GM21723 (cell line): ENCODE results near the gene CENPL.
A peak's percentile ranks its signal among the peaks of the same experiment; 100 is the strongest.
"Not testable (repeated sequence)": the region's sequence is repeated elsewhere in the genome, so short reads cannot be mapped to it uniquely, and the experiment has no call there.

ENCODE experiments used
- ATAC-seq: cut with Tn5 transposase; IDR thresholded peaks from one replicate; pipeline ENCODE4 v1.9.1; 2021; ENCODE audit warnings: mild to moderate bottlenecking, moderate library complexity; ENCODE audit not compliant: unreplicated experiment

CENPL gene, protein sequence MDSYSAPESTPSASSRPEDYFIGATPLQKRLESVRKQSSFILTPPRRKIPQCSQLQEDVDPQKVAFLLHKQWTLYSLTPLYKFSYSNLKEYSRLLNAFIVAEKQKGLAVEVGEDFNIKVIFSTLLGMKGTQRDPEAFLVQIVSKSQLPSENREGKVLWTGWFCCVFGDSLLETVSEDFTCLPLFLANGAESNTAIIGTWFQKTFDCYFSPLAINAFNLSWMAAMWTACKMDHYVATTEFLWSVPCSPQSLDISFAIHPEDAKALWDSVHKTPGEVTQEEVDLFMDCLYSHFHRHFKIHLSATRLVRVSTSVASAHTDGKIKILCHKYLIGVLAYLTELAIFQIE

DNA sequence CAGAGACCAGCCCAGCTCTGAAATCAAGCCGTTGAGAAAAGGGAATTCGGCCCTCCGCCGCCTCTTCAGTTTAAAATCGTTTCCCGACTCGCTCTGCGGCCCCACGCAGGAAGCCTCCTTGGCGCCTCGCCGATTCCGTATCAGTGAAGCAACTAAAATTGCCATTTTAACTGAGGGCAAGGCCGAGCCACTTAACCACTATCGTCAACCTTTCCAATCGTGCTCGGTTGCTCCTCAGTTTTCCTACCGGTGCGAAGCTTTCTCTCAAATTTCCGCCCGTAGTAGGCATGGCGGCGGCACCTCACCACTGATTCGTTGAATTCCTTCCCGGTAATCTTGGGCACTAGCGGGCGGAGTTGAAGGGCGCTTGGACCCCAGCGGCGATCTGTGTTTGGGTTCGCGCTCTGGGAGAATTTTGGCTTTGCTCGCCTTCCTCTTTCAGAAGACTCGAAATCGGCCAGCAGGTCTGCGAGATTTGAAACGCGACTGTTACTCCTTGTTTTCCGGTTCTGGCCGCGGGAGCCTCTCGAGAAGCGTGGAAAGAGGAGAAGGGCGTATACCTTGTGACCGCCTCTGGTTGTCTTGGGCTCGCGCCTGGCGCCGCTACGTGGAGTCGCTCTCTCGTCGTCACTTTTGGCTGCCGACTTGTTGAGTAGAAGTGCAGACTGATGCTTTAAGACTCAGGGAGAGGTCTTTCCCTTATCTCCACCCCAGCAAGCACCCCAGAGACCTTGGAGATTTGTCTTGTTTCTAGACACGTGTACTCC lies at the start of gene CENPL, which contains the start of gene DARS2:
Gene CENPL (minus strand): TSS at position 569 of the 767 bp plus-strand sequence. CDS start 13,584 bp downstream, outside the sequence.
Gene DARS2 (plus strand): TSS at position 359 of the 767 bp plus-strand sequence. CDS start 557 bp downstream, outside the sequence.
- peak; percentile 89 for ATAC-seq

DNA sequence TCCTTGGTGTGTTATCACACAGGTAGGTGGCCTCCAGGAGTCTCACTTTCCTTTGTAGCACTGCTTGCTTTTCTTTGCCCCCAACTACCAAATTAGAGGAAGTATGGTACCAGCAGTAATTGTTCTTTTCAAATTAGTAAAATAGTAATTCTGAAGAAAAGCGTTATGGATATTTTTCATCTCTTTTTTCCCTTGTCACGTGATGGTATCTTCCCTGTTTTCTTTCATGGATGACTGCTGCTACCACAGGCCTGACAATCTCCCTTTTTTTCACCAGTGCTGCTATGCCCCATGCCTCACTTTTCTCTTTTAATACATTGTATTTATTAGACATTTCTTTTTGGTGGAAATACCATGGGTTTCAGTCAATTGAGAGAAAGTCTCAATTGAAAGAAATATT lies 46.8 kb upstream of the CENPL start:
- ATAC-seq, result no peak

DNA sequence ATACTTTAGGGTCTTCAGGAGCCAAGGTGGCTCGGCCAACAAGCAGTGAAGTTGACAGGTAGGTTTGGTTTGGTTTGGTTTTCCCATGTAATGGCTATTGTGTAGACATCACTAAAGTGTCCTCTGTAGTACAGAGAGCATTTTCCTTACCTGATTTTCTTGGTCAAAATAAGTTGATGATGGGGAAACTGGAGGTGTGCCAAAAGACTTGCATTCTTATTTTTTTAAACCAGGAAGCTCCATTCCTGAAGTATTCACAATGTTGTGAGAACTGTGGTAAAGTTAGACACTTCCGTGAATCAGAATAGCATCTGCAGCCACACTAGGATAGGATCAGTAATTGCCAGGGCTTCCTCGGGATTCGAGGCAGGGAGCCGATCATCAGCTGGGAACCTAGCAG lies 46.4 kb upstream of the CENPL start:
- no peak for ATAC-seq

DNA sequence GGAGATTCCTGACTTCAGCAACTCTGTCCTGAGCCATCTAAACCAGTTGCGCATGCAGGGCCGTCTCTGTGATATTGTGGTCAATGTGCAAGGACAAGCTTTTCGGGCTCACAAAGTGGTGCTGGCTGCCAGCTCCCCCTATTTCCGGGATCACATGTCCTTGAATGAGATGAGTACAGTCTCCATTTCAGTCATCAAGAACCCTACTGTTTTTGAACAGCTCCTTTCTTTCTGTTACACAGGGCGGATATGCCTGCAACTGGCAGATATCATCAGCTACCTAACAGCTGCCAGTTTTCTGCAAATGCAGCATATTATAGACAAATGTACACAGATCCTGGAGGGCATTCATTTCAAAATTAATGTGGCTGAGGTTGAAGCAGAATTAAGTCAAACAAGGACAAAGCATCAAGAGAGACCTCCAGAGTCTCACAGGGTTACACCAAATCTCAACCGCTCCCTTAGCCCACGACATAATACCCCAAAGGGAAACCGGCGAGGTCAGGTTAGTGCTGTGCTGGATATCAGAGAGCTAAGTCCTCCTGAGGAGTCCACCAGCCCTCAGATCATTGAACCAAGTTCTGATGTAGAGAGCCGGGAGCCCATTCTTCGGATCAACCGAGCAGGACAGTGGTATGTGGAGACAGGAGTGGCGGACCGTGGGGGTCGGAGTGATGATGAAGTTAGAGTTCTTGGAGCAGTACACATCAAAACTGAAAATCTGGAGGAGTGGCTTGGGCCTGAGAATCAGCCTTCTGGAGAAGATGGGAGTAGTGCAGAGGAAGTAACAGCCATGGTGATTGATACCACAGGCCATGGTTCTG lies 45.8 kb upstream of the CENPL start:
- no peak for ATAC-seq

GRCh38 chr1:173869021-173869359 lies 44.3 kb upstream of the CENPL start:
- no peak for ATAC-seq

DNA sequence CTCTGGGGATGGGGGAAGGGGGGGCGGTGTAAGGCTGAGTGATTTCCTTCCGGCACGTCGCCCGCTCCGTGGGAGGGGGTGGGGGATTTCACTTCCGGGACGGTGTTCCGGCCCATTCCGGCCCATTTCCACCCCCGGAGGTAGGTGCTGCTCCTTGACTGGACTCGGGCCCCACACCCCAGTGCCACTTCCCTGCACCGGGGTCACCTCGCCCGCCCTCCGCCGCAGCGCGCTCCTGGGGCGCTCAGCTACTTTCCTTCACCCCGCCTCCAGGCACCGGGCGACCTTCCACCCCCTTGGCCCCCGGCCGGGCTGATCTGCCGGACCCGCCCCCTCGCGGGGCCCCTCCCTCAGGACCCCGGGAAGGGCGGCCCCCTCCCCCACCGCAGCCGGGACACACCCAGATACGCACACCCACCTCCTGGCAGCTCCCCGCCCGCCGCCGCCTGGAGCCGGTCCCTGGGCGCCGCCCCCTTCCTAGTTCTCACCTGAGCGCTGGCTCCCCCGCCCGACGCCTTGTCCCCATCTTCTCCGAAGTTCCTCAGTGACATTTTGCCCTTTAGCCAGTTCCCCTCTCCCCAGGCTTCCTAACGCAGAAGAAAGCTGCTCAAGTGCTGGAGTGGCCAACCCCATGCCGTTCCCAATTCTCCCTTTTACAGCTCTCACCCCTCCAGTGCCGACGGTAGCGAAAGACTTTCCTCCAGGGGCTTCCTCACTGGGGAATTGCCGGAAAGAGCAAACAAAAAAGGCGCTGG lies 43.8 kb upstream of the CENPL start, which contains the start of gene ZBTB37:
Gene ZBTB37 (plus strand): TSS at position 115 of the 755 bp plus-strand sequence. CDS start 1,846 bp downstream, outside the sequence.
- ATAC-seq, result peak; percentile 61

DNA sequence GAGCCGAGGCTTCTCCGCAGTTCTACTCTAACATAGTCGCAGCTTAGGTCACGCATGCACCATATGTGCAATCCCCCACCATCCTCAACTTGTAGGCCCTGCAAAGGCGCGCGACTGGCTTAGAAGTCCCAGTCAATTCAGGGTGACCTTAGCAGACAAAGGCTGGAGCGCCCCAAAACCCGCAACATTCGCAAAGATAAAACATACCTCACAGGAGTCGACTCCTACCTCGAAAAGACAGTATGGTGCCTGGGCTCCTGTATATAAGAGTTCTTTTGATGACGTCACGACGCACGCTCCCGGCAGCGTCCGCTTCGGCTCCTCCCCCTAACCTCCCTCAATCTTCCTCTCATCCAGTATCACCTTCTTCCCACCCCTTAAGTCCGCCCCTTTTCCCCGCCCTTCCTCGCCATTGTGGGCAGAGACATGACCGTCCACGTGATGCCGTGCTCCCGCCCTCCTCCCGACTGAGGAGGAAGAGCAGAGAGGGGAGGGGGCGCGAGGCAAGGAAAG lies 43.1 kb upstream of the CENPL start, which contains the start of gene GAS5:
Gene GAS5 (minus strand): TSS at position 237 of the 513 bp plus-strand sequence.
- ATAC-seq, result peak; percentile 75

DNA sequence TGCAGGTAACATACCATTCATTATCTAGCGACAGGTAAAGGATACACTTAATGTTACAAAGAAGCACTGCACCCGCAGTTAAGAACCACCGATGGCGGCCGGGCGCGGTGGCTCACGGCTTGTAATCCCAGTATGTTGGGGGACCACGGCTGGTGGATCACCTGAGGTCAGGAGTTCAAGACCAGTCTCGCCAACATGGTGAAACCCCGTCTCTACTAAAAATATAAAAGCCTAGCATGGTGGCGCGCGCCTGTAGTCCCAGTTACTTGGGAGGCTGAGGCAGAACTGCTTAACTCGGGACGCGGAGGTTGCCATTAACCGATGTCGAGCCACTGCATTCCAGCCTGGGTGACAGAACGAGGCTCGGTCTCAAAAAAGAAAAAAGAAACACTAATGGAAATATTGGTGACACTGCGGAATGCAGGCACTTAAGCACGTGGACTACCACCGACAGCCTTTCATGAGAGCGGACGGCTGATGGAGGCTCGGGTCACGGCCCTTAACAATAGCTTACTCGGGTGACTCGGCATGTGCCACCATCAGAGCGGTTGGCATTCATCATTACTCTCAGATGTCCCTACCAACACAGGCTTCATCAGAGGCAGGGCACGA lies 42.6 kb upstream of the CENPL start:
- ATAC-seq, result no peak

DNA sequence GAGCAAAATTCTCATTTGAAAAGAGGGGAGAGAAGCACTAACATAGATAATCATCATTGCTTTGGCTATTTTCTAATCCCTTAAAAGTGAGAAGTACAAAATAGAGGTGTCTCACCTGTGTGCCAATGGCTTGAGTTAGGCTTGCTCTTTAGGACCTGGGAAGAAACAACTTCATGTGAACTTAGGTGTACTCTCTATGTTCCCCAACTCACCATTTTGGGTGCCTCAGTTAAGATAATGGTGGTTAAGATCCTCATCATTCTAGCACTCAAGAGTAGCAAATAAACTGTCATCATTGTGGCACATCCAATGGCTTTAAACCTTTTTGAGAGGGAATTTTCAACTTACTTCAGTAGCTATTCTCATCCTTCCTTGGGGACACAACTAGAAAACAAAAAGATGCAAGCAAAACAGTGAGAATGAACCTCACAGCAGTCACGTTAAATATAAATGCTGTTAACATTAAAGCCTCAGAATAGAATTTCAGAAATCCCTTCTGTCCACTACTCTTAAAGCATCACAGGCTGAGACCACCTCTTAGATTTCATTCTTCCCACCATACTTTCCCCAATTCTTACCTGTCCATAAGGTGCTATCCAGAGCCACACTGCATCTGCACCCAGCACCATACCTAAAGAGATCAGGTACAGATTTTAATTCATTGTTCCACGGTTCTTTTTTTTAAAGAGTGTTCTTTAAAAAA lies 41.9 kb upstream of the CENPL start:
- no peak for ATAC-seq

GRCh38 chr1:173865468-173866164 lies 40.9 kb upstream of the CENPL start:
- ATAC-seq, result no peak

- no peak for ATAC-seq
These were observed 39.6 kb upstream of the CENPL start for GRCh38 chr1:173864179-173864867.

DNA sequence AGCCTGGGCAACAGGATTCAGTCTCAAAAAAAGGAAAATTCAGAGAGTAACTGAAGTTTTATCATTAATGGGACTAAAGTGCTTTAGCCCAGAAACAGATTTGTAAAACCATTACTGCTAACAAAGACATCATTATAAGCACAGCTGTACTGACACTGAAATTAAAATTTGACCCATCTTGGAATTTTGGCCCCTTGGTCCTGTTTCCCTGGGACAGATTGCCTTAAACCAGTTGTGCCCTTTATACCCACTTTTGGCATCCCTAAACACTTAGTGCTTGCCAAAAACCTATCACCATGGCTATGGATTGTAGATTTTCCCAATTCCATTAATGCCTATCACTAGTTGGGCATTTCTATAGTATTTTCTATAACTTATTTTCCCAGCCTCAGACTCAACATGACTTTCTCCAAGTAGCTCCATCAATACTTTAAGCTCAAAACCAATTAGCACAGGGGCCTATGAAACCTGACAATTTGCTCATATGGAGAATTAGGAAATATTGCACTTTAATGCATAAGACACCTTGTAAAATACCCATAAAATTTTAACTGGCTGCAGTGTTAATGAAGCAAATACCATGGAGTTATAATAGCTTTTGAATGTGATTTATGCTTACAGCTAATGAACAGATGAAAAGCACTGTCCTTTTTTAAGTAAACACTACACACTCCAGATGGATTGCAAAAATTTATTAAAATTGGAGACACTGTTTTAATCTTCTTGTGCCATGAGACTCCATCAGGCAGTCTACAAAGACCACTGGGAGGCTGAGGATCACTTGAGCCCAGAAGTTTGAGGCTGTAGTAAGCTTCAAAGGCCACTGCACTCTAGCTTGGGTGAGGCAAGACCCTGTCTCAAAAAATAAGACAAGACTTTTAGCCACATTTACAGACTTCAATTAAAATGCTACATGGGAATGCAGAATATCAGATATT lies 38.8 kb upstream of the CENPL start:
- ATAC-seq, result no peak

DNA sequence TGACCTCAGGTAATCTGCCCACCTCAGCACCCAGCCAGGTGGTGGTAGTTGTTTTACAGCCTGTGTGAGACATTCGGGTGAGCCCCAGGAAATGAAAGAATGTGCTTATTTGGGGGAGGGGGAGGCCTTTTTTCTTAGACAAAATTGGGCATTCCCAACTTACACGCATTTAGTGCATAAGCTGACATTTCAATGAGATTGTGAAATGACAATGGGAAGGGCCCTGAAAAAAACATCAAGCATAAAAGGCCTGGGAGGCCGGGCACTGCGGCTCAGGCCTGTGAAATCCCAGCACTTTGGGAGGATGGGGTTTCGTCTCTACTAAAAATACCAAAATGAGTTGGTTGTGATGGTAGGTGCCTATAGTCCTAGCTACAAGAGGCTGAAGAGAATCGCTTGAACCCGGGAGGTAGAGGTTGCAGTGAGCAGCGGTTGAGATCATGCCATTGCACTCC lies 38.1 kb upstream of the CENPL start:
- ATAC-seq, result no peak

DNA sequence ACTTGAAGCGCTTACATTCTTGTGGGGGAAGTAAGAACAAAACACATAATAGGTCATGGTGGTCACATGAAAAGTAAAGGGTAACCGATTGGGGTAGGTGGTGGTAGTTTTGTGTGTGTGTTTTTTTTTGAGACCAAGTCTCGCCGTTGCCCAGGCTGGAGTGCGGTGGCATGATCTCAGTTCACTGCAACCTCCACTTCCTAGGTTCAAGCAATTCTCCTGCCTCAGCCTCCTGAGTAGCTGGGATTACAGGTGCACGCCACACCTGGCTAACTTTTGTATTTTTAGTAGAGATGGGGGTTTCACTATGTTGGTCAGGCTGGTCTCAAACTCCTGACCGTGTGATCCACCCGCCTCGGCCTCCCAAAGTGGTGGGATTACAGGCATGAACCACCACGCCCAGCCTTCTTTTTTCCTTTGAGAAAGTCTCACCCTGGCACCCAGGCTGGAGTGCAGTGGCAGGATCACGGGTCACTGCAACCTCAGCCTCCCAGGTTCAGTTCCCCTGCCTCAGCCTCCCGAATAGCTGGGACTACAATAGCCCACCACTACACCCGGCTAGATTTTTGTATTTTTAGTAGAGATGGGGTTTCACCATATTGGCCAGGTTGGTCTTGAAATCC lies 37.6 kb upstream of the CENPL start:
- ATAC-seq, result not testable (repeated sequence)

DNA sequence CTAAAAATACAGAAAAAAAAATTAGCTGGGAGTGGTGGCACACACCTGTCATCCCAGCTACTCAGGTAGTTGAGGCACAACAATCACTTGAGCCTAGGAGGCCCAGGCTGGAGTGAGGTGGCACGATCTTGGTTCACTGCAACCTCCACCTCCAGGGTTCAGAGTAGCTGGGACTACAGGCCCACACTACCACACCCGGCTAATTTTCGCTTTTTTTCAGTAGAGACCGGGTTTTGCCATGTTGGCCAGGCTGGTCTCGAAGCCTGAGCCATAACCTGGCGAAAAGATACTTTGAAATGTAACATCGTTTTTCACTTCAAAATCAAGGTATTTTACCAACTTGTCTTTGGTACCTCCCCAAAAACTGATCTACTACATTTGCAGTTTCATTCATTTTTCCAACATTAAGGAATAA lies 37.1 kb upstream of the CENPL start:
- ATAC-seq, result no peak

DNA sequence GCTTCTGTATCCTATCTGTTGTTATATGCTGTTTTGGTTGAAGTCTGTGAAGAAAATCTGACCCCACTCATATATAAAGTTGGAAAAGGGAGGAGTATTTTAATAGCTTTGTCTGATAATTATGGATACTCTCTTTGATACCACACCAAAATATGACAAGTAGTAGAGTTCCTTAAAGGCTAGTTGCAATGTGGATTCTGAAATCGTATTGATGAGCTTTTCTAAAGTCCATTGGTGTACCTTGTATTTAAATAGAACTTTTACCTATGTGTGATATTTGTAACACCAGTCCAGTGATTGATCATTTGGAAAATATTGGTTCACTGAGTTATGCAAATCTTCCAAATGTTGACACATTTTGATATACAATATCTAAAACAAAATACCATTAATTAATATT lies 35.4 kb upstream of the CENPL start:
- ATAC-seq, result no peak
